Sigmoid colon (tissue), 7 donors: ENCODE measurements around the gene PPP6R3. TPM values are rescaled to one million over a fixed set of nuclear protein-coding genes. Genes with fewer than 3 reads are reported as not detected.

Experiments
- DNase-seq: peaks from one replicate; pipeline ENCODE4 v3.0.0-alpha.2; 2019
- H3K27ac ChIP-seq, 4 donors: fragments of 200-600 bp; sonication (generic); one replicate each; pipeline ENCODE4 v1.5.1; 2016 to 2019; ENCODE audit warnings: mild to moderate bottlenecking in 1 of 4
- H3K27me3 ChIP-seq, 3 donors: fragments of 200-600 bp; sonication (generic); one replicate each; pipeline ENCODE4 v1.5.1; 2019; ENCODE audit warnings: mild to moderate bottlenecking in 1 of 3
- H3K36me3 ChIP-seq, 4 donors: fragments of 200-600 bp; sonication (generic); one replicate each; pipeline ENCODE4 v1.5.1; 2016 to 2019
- H3K4me1 ChIP-seq, 4 donors: fragments of 200-600 bp; sonication (generic); one replicate each; pipeline ENCODE4 v1.5.1; 2017 to 2019
- H3K4me3 ChIP-seq, 4 donors: fragments of 200-600 bp; sonication (generic); one replicate each; pipeline ENCODE4 v1.5.1; 2017 to 2019; ENCODE audit warnings: mild to moderate bottlenecking in 2 of 4, moderate library complexity in 1 of 4
- H3K9me3 ChIP-seq, 4 donors: fragments of 200-600 bp in 3 of 4; sonication (generic) in 3 of 4; one replicate each; pipeline versions ENCODE4 v1.5.1 to v1.6.1; 2013 to 2019
- EP300 ChIP-seq, 4 donors: sonication (generic); formaldehyde crosslinking; IDR thresholded peaks; one replicate each; pipeline ENCODE4 v1.6.1; 2017; ENCODE audit warnings: antibody characterized with exemption in 4 of 4
- POLR2A ChIP-seq, 2 donors: fragments of 450-650 bp; IDR thresholded peaks; one replicate each; pipeline ENCODE4 v1.6.1; 2016; ENCODE audit warnings: antibody characterized with exemption in 2 of 2, mild to moderate bottlenecking in 2 of 2, moderate library complexity in 2 of 2
- POLR2AphosphoS5 ChIP-seq, 4 donors: sonication (generic); formaldehyde crosslinking; IDR thresholded peaks; one replicate each; pipeline ENCODE4 v1.6.1; 2017; ENCODE audit warnings: antibody characterized with exemption in 4 of 4
- WGBS, 2 donors: extraction: QIAGEN DNeasy Blood & Tissue Kit; methylation state at CpG; one replicate each; pipeline ENCODE4 v1.1.7; 2013; 5-methylcytosine and 5-hydroxymethylcytosine counted together
- intact Hi-C: fragments of 100-400 bp; cut with DNase I; formaldehyde crosslinking; loops from one replicate; pipeline ENCODE4 v1.15.1; 2023
- polyA plus RNA-seq, 3 donors: library from polyadenylated mRNA; stranded (reverse); fragments of 200-250 nt; gene quantifications; one replicate each; pipeline ENCODE4 v1.2.3, GENCODE V29; 2013
- total RNA-seq, 4 donors: library from RNA; depleted of rRNA; stranded (reverse); fragments of >200 nt; gene quantifications; one replicate each; pipeline ENCODE4 v1.1.0, GENCODE V29; 2016
- TF ChIP-seq, protein P1 (sequence below), 4 experiments: fragments of 450-650 bp in 3 of 4; fragments of 200-600 bp in 1 of 4; IDR thresholded peaks; one replicate each; pipeline ENCODE4 v1.5.1; 2016 to 2019; ENCODE audit warnings: antibody characterized with exemption in 4 of 4, mild to moderate bottlenecking in 3 of 4, moderate library complexity in 2 of 4
- donor health status: healthy with polysubstance abuse.
- donor health status: Bipolar disorder and iron deficiency.
- donor health status: healthy.

PPP6R3 gene
- total and polyA plus RNA-seq, 7 donors = 24.0 to 157 (median 133) TPM

DNA sequence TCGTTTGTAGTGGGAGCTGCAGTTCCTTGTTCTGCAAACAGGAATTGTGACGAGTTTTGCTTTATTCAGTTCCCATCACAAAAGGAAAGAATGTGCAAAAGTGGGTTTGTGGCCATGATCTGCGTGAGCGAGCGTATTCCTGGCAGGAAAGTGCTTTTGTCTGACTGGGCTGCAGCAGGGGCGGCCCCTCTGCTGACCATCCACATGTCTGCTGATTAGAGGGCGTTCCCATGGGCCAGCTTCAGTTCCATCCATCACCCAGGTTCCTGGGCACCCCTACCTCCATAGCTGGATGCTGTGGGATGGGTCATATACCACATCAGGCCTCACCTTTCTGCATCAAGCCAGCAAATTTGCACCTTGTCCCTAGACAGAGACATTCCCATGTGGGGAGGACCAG lies 194.9 kb downstream of the PPP6R3 start:
- TF ChIP-seq POLR2A (IDR thresholded peaks at IDR 0.05) = no peak
- TF ChIP-seq EP300 (IDR thresholded peaks at IDR 0.05) = no peak
- TF ChIP-seq, protein P1, sequence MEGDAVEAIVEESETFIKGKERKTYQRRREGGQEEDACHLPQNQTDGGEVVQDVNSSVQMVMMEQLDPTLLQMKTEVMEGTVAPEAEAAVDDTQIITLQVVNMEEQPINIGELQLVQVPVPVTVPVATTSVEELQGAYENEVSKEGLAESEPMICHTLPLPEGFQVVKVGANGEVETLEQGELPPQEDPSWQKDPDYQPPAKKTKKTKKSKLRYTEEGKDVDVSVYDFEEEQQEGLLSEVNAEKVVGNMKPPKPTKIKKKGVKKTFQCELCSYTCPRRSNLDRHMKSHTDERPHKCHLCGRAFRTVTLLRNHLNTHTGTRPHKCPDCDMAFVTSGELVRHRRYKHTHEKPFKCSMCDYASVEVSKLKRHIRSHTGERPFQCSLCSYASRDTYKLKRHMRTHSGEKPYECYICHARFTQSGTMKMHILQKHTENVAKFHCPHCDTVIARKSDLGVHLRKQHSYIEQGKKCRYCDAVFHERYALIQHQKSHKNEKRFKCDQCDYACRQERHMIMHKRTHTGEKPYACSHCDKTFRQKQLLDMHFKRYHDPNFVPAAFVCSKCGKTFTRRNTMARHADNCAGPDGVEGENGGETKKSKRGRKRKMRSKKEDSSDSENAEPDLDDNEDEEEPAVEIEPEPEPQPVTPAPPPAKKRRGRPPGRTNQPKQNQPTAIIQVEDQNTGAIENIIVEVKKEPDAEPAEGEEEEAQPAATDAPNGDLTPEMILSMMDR (IDR thresholded peaks at IDR 0.05) = no peak
- no peak for TF ChIP-seq POLR2AphosphoS5 (IDR thresholded peaks at IDR 0.05)
- no peak overlapping the region for H3K4me3 ChIP-seq
- peaks cover 0 to 6% (median 2%) of the 10 kb centered on the region in 4 donors for H3K4me1 ChIP-seq
- H3K36me3 ChIP-seq = no peaks in the 10 kb centered on the region
- 67 to 81% methylated on average over 7 of the region's 7 CpGs for WGBS, 2 donors
- peaks cover 0 to 6% (median 1%) of the 10 kb centered on the region in 4 donors for H3K9me3 ChIP-seq
- H3K27me3 ChIP-seq = peaks cover 0 to 30% (median 9%) of the 10 kb centered on the region in 3 donors
- no peak overlapping the region for H3K27ac ChIP-seq
- intact Hi-C loops = no loop called here
- no peak for DNase-seq

DNA sequence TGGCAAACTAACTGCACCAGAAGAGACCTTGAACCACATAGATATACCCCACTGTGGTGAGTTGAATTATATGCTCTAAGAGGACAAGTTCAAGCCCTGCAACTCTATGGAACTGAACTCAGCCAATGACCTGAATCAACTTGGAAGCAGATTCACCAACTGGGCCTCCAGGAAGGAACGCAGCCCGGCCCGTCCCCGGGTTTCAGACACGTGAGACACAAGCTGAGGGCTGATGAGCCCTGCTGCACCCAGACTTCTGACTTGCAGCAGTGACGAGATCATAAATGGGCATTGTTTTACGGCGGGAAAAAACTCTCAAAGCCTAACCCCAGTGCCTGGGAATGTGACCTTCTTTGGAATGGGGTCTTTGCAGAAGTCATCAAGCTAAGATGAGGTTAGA lies 195.3 kb downstream of the PPP6R3 start:
- Histone ChIP-seq H3K4me1 (peaks cover 0 to 6% (median 2%) of the 10 kb centered on the region in 4 donors), H3K9me3 (peaks cover 0 to 6% (median 1%) of the 10 kb centered on the region in 4 donors), H3K27me3 (peaks cover 0 to 26% (median 9%) of the 10 kb centered on the region in 3 donors), H3K36me3 (no peaks in the 10 kb centered on the region), H3K27ac (no peak overlapping the region), H3K4me3 (no peak overlapping the region)
- WGBS, 2 donors = 82 to 83% methylated on average over 8 of the region's 8 CpGs
- no peak for DNase-seq
- intact Hi-C loops = no loop called here
- TF ChIP-seq, protein P1 (IDR thresholded peaks at IDR 0.05) = no peak
- TF ChIP-seq POLR2AphosphoS5 (IDR thresholded peaks at IDR 0.05) (no peak), POLR2A (IDR thresholded peaks at IDR 0.05) (no peak), EP300 (IDR thresholded peaks at IDR 0.05) (no peak)

DNA sequence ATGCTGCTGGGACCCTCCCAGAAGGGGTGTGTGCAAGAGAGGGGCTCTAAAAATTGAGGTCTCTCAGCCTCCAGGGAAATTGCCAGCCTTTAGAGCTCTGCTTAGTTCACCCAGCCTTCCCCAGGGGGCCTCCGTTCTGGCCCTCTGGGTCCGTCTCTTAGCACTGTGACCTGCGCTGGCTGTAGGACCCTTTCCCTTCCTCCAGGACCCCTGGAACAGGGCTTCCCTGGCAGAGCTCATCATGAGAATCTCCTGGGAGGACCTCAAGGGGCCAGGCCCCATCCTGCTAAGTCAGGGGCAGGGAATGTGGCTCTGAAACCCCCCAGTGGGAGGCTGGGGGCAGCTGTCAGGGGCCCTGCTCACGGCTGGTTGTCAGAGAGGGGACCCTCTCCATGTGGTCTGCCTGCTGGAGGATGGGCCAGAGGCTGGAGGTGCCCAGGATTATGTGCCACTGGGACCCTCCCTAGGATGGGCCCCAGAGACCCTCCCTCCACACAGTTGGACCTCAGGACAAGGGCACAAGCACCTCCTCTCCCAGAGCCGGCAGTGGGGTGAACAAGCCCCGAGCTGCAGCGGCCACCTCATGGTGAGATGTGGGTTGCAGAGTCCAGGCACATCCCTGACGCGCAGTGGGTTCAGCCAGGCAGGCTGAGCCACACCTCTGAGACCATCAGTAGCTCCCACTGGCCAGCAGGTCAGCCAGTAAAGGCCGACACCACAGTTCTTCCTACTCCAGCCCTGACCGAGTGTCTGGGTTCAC lies 196.6 kb downstream of the PPP6R3 start:
- TF ChIP-seq, protein P1 (IDR thresholded peaks at IDR 0.05) = no peak
- TF ChIP-seq EP300 (IDR thresholded peaks at IDR 0.05) (no peak), POLR2AphosphoS5 (IDR thresholded peaks at IDR 0.05) (no peak), POLR2A (IDR thresholded peaks at IDR 0.05) (no peak)
- intact Hi-C loops = no loop called here
- Histone ChIP-seq H3K4me3 (no peak overlapping the region), H3K36me3 (no peaks in the 10 kb centered on the region), H3K9me3 (peaks cover 0 to 6% (median 1%) of the 10 kb centered on the region in 4 donors), H3K4me1 (peaks cover 0 to 6% (median 2%) of the 10 kb centered on the region in 4 donors), H3K27me3 (peaks cover 0 to 24% (median 9%) of the 10 kb centered on the region in 3 donors), H3K27ac (no peak overlapping the region)
- DNase-seq = no peak
- 91 to 92% methylated on average over 11 of the region's 11 CpGs for WGBS, 2 donors

DNA sequence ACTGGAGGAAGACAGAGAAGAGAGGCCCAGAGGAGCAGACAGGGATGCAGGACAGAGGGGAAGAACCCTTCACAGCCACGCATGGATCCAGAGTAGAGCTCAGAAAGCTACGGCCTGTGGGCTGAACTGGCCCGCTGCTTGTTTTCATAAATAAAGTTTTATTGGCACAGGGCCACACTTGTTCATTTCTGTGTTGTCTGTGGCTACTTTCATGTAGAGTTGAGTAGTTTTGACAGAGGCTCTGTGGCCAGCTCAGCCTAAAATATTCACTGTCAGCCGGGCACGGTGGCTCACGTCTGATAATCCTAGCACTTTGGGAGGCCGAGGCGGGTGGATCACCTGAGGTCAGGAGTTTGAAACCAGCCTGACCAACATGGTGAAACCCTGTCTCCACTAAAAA lies 197.5 kb downstream of the PPP6R3 start:
- DNase-seq = no peak
- Histone ChIP-seq H3K4me3 (no peak overlapping the region), H3K9me3 (peaks cover 0 to 6% (median 1%) of the 10 kb centered on the region in 4 donors), H3K27me3 (peaks cover 0 to 17% (median 8%) of the 10 kb centered on the region in 3 donors), H3K27ac (no peak overlapping the region), H3K4me1 (peaks cover 0 to 6% (median 2%) of the 10 kb centered on the region in 4 donors), H3K36me3 (no peaks in the 10 kb centered on the region)
- intact Hi-C loops = no loop called here
- no peak for TF ChIP-seq EP300 (IDR thresholded peaks at IDR 0.05)
- no peak for TF ChIP-seq POLR2AphosphoS5 (IDR thresholded peaks at IDR 0.05)
- TF ChIP-seq, protein P1 (IDR thresholded peaks at IDR 0.05) = no peak
- TF ChIP-seq POLR2A (IDR thresholded peaks at IDR 0.05) = no peak
- 90 to 95% methylated on average over 8 of the region's 8 CpGs for WGBS, 2 donors
